T-helper 1 cell treated with Interleukin-12 subunit alpha and Interleukin-12 subunit beta and Interleukin-4 antibody, amounts not matched to agents 30 μg/mL and 1 μg/mL, for 36 hours (primary cell): Measurements from ENCODE around the gene MEMO1.
"Not testable (repeated sequence)": the region's sequence is repeated elsewhere in the genome, so short reads cannot be mapped to it uniquely, and the experiment has no call there.

Experiments used
- H3K27ac Mint-ChIP-seq: one replicate; pipeline ENCODE4 v1.8.0; 2021; ENCODE audit warnings: mild to moderate bottlenecking, mixed read lengths
- H3K27me3 Mint-ChIP-seq: one replicate; pipeline ENCODE4 v1.8.0; 2021; ENCODE audit warnings: low read depth, mixed read lengths
- H3K36me3 Mint-ChIP-seq: one replicate; pipeline ENCODE4 v1.8.0; 2021; ENCODE audit warnings: low read depth, mixed read lengths
- H3K4me1 Mint-ChIP-seq: one replicate; pipeline ENCODE4 v1.8.0; 2021; ENCODE audit warnings: low read depth, mixed read lengths
- H3K4me3 Mint-ChIP-seq: one replicate; pipeline ENCODE4 v1.8.0; 2021; ENCODE audit warnings: mild to moderate bottlenecking, moderate library complexity, mixed read lengths
- H3K9me3 Mint-ChIP-seq: one replicate; pipeline ENCODE4 v1.8.0; 2021; ENCODE audit warnings: mixed read lengths

The MEMO1 gene

DNA sequence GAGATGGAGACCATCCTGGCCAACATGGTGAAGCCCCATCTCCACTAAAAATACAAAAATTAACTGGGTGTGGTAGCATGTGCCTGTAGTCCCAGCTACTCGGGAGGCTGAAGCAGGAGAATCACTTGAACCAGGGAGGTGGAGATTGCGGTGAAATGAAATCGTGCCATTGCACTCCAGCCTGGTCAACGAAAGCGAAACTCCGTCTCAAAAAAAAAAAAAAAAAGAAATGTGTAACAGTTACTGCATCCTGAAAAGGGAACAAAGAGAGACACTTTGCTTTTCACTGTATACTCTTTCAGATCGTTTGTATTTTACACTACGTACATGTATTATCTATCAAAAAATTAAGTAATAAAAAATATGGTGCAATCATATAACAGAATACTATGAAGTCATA lies 53.9 kb downstream of the MEMO1 start:
- not testable (repeated sequence) for H3K27me3 Mint-ChIP-seq, H3K36me3 Mint-ChIP-seq, H3K9me3 Mint-ChIP-seq, H3K27ac Mint-ChIP-seq, H3K4me3 Mint-ChIP-seq
- peaks cover 30% of the 10 kb centered on the region for H3K4me1 Mint-ChIP-seq

DNA sequence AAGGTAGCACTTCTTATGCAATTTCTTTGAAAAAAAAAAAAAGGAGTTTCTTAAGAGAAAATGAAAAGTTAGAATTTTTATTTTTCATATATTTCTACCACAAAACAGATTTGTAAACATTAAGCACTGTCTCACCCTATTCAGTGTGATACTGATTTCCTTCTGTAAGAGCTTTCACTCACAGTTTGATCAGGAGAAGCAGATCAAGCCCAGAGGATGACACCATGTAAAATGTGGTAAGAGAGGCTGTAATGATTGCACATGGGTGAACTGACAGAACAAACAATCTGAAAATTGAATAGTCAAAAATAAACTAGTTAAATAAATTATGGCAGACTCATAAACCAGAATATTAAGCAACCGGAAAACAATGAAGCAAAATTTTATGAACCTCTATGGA lies 54.5 kb downstream of the MEMO1 start:
- Mint-ChIP-seq H3K4me3 (no peak overlapping the region), H3K27ac (no peak overlapping the region), H3K4me1 (peaks cover 28% of the 10 kb centered on the region)

DNA sequence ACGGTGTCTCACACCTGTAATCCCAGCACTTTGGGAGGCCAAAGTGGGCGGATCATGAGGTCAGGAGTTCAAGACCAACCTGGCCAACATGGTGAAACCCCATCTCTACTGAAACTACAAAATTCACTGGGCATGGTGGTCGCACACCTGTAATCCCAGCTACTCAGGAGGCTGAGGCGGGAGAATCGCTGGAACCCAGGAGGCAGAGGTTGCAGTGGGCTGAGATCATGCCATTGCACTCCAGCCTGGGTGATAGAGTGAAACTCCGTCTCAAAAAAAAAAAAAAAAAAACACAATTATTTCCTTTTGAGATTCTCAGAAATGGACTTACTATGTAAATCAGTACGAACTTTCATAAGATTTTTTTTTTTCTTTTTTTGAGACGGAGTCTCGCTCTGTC lies 57.7 kb downstream of the MEMO1 start:
- H3K27me3 Mint-ChIP-seq, H3K36me3 Mint-ChIP-seq, H3K9me3 Mint-ChIP-seq, H3K27ac Mint-ChIP-seq, H3K4me3 Mint-ChIP-seq: not testable (repeated sequence)
- peaks cover 12% of the 10 kb centered on the region for H3K4me1 Mint-ChIP-seq

More for the DNA sequence above, 54.5 kb downstream of the MEMO1 start:
- Mint-ChIP-seq H3K9me3 (no peaks in the 10 kb centered on the region), H3K27me3 (no peaks in the 10 kb centered on the region), H3K36me3 (peaks cover 7% of the 10 kb centered on the region)

- peaks cover 4% of the 10 kb centered on the region for H3K36me3 Mint-ChIP-seq
- no peaks in the 10 kb centered on the region for H3K27me3 Mint-ChIP-seq
- H3K27ac Mint-ChIP-seq = no peak overlapping the region
- H3K4me3 Mint-ChIP-seq = no peak overlapping the region
- H3K4me1 Mint-ChIP-seq = peaks cover 7% of the 10 kb centered on the region
- H3K9me3 Mint-ChIP-seq = no peaks in the 10 kb centered on the region
Observed at GRCh38 chr2:31950946-31951562, 59.8 kb downstream of the MEMO1 start.

- H3K36me3 Mint-ChIP-seq = peaks cover 3% of the 10 kb centered on the region
Observed at GRCh38 chr2:31947871-31948270, 62.9 kb downstream of the MEMO1 start.

GRCh38 chr2:31946838-31947237 lies 64.0 kb downstream of the MEMO1 start:
- H3K27ac Mint-ChIP-seq = no peak overlapping the region
- H3K4me3 Mint-ChIP-seq = no peak overlapping the region
- no peaks in the 10 kb centered on the region for H3K9me3 Mint-ChIP-seq
- H3K4me1 Mint-ChIP-seq = peaks cover 22% of the 10 kb centered on the region
- no peaks in the 10 kb centered on the region for H3K27me3 Mint-ChIP-seq
- H3K36me3 Mint-ChIP-seq = peaks cover 3% of the 10 kb centered on the region

More at GRCh38 chr2:31947871-31948270, 62.9 kb downstream of the MEMO1 start:
- H3K27me3 Mint-ChIP-seq = no peaks in the 10 kb centered on the region
- no peaks in the 10 kb centered on the region for H3K9me3 Mint-ChIP-seq
- no peak overlapping the region for H3K27ac Mint-ChIP-seq
- H3K4me1 Mint-ChIP-seq = peaks cover 22% of the 10 kb centered on the region
- H3K4me3 Mint-ChIP-seq = no peak overlapping the region

DNA sequence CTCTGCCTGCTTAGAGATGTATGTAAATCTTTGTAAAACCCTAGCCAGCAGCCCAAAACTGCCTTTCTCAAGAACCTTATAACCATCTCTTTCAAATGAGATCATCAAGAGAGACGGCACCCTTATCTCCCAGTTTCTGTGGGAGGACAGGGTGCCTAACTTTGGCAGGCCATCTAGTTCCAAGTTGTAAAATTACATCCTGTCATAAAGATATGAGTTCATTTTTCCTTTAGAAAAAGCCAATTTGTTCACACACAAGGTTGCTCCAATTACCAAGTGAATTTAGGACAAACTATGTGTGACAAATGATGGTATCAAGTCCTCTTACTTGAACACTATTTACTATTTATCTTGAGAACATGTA lies 65.3 kb downstream of the MEMO1 start:
- Mint-ChIP-seq H3K27ac (no peak overlapping the region), H3K9me3 (no peaks in the 10 kb centered on the region), H3K4me1 (peaks cover 19% of the 10 kb centered on the region), H3K4me3 (no peak overlapping the region), H3K36me3 (peaks cover 3% of the 10 kb centered on the region), H3K27me3 (no peaks in the 10 kb centered on the region)

DNA sequence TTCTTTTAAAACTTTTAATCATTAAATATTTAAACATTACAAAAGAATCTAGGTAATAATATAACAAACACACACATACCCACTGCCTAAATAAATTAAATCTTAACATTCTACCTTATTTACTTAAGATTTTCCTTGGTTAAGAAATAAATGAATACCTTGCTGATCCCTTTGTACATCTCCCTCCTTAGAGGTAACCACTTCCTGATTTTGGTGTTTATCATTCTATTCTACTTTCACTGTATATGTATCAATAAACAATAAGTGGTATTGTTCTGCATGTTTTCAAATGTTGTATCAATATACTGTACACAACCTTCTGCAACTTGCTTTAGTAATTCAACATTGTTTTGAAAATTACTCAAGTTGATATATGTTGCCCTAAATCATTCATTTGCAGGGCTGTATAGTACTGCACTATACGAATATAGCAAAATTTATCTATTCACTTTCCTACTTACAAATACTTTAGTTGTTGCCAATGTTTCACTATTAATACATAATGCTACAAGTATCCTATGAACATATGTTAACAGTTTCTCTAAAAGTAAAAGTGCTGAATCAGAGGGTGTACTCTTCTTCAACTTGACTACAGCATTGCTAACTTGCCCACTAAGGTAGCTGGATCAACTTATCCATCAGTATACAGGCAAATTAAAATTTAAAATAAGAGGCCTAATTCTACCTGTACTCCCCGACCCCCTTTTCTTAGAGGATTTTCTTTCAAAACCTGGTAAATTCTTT lies 65.8 kb downstream of the MEMO1 start:
- Mint-ChIP-seq H3K9me3 (no peaks in the 10 kb centered on the region), H3K27ac (no peak overlapping the region), H3K27me3 (no peaks in the 10 kb centered on the region), H3K36me3 (peaks cover 3% of the 10 kb centered on the region), H3K4me3 (no peak overlapping the region), H3K4me1 (peaks cover 19% of the 10 kb centered on the region)

DNA sequence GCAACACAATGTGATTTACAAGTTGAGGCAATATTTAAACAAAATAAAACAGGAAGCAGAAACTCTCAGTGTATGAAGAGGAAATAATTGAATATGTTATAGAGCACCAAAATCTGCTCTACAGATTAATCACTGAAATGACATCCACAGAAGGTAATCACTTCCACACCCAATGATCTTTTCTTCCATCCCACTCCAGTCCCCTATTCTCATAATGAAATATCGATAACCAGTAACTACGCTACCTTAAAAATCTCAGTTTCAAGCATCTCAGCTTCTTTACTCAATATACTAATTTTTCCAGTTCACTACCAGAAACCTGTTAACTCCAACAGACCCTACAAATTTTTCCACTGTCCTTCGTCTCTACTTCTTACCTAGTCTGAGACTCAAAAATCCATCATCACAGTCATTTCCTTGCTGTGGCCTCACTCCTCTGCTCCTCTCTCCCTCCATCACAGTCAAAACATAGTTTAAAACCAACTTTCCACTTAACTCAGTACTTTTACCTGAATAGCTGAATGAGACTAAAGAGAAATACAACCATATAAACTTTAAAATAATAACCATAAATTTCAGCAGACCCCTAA lies 67.1 kb downstream of the MEMO1 start:
- Mint-ChIP-seq H3K36me3 (no peaks in the 10 kb centered on the region), H3K27me3 (no peaks in the 10 kb centered on the region), H3K27ac (no peak overlapping the region), H3K4me1 (peaks cover 19% of the 10 kb centered on the region), H3K9me3 (no peaks in the 10 kb centered on the region), H3K4me3 (no peak overlapping the region)

DNA sequence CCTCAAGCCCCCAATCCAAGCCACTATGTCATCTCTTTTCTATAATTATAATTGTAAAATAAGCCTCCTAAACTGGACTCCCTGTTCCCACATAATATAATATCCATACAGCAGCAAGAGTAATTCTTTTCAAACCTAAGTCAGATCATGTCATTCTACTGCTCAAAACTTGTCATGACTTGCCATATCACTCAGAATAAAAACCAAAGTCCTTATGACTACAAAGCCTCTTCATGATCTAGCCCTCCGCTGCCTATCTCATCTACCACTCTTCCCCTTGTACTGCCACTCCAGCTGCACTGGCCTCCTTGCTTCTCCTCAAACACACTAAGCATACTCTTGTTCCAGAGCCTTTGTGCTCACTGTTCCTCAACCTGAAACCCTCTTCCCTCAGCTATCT lies 69.9 kb downstream of the MEMO1 start:
- Mint-ChIP-seq H3K27me3 (no peaks in the 10 kb centered on the region), H3K4me3 (no peak overlapping the region), H3K36me3 (no peaks in the 10 kb centered on the region), H3K27ac (no peak overlapping the region), H3K4me1 (peaks cover 14% of the 10 kb centered on the region), H3K9me3 (no peaks in the 10 kb centered on the region)

- H3K27ac Mint-ChIP-seq = no peak overlapping the region
- H3K4me3 Mint-ChIP-seq = no peak overlapping the region
- H3K27me3 Mint-ChIP-seq = no peaks in the 10 kb centered on the region
- H3K36me3 Mint-ChIP-seq = no peaks in the 10 kb centered on the region
- H3K9me3 Mint-ChIP-seq = no peaks in the 10 kb centered on the region
- peaks cover 2% of the 10 kb centered on the region for H3K4me1 Mint-ChIP-seq
Observed at GRCh38 chr2:31937741-31938140, 73.1 kb downstream of the MEMO1 start.

- Mint-ChIP-seq H3K27ac (no peak overlapping the region), H3K9me3 (no peaks in the 10 kb centered on the region), H3K4me3 (no peak overlapping the region), H3K4me1 (peaks cover 5% of the 10 kb centered on the region), H3K36me3 (peaks cover under 1% of the 10 kb centered on the region), H3K27me3 (no peaks in the 10 kb centered on the region)
Observed at GRCh38 chr2:31935370-31935769, 75.4 kb downstream of the MEMO1 start.

DNA sequence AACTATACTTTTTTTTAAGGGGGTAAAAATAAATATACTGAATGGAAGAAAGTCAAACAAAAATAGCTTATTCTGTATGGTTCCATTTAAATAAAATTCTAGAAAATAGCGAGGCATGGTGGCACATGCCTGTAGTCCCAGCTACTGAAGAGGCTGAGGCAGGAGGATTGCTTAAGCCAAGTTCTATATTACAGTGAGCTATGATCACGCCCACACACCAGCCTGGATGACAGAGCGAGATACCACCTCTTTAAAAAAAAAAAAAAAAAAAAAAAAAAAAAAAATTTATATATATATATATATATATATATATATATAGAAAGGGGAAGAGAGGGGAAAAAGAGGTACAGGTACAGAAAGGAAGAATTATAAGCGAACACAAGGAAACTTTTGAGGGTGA lies 77.7 kb downstream of the MEMO1 start:
- H3K9me3 Mint-ChIP-seq = no peaks in the 10 kb centered on the region
- H3K36me3 Mint-ChIP-seq = peaks cover 3% of the 10 kb centered on the region
- H3K27ac Mint-ChIP-seq = no peak overlapping the region
- peaks cover 5% of the 10 kb centered on the region for H3K4me1 Mint-ChIP-seq
- no peak overlapping the region for H3K4me3 Mint-ChIP-seq
- H3K27me3 Mint-ChIP-seq = no peaks in the 10 kb centered on the region

DNA sequence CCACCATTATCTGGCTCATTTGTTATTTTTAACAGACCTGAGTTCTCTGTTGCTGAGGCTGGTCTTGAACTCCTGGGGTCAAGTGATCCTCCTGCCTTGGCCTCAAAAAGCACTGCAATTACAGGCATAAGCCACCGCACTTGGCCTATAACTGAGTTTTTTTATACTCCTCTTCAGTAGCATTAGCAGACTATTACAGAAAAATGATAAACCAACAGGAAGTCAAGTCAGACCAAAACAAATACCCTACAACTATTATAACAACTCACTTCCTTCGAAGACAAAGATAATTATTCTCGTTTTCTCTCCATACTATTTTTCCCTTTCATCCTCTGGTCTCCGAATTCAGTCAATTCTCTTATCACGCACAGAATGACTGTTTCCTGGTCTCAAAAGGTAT lies 78.2 kb downstream of the MEMO1 start:
- H3K27ac Mint-ChIP-seq = no peak overlapping the region

DNA sequence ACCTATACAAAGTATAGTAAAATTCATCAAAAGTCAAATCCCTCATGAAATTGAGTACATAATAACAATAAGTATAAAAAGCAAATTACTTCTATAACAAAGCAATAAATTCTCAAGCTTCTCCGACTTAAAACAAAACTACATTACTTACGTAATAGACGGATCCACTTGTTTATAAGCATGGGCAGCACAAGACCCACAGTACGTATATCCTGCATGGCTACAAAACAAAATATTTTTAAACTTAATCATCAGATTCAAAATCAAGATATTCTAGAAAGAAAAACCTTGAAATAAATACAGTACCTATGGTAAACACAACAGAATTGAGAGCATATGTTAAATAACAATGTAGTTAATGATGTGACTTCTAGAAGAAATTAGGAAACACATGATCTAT lies 78.9 kb downstream of the MEMO1 start:
- H3K4me1 Mint-ChIP-seq = peaks cover 5% of the 10 kb centered on the region
- H3K9me3 Mint-ChIP-seq = no peaks in the 10 kb centered on the region

More for the DNA sequence above, 78.2 kb downstream of the MEMO1 start:
- no peaks in the 10 kb centered on the region for H3K27me3 Mint-ChIP-seq
- peaks cover 3% of the 10 kb centered on the region for H3K36me3 Mint-ChIP-seq
- no peaks in the 10 kb centered on the region for H3K9me3 Mint-ChIP-seq
- no peak overlapping the region for H3K4me3 Mint-ChIP-seq
- H3K4me1 Mint-ChIP-seq = peaks cover 5% of the 10 kb centered on the region

More for the DNA sequence above, 78.9 kb downstream of the MEMO1 start:
- H3K4me3 Mint-ChIP-seq = no peak overlapping the region
- no peak overlapping the region for H3K27ac Mint-ChIP-seq
- H3K27me3 Mint-ChIP-seq = no peaks in the 10 kb centered on the region
- H3K36me3 Mint-ChIP-seq = peaks cover 3% of the 10 kb centered on the region
